ENCODE results near the gene CARMIL1. TPM values are rescaled to one million over a fixed set of nuclear protein-coding genes. Genes with fewer than 3 reads are reported as not detected.

Gene CARMIL1
- total RNA-seq, 2 donors from 2014 or later, result 11.9 to 13.7 TPM

GRCh38 chr6:25288518-25288917, 9.3 kb downstream of the CARMIL1 start:
- WGBS, 2 donors, result 96 to 97% methylated on average over 2 of the region's 2 CpGs
- H3K4me3 ChIP-seq, result no peak overlapping the region
- H3K27me3 ChIP-seq, result no peaks in the 10 kb centered on the region
- TF ChIP-seq POLR2A (IDR thresholded peaks at IDR 0.05), result no peak
- no peak for TF ChIP-seq CTCF (IDR thresholded peaks at IDR 0.05)
- intact Hi-C loops (cut with DNase I), result no loop called here
- H3K27ac ChIP-seq, result no peak overlapping the region
- no peak for DNase-seq
- H3K36me3 ChIP-seq (replicated peaks in 1 of 2; ENCODE audit: insufficient read depth in 1 of 2, low read depth in 2 of 2), result no peaks in the 10 kb centered on the region
- ATAC-seq, result no peak
- H3K4me1 ChIP-seq, result peaks cover 3% of the 10 kb centered on the region
- no peaks in the 10 kb centered on the region for H3K9me3 ChIP-seq

DNA sequence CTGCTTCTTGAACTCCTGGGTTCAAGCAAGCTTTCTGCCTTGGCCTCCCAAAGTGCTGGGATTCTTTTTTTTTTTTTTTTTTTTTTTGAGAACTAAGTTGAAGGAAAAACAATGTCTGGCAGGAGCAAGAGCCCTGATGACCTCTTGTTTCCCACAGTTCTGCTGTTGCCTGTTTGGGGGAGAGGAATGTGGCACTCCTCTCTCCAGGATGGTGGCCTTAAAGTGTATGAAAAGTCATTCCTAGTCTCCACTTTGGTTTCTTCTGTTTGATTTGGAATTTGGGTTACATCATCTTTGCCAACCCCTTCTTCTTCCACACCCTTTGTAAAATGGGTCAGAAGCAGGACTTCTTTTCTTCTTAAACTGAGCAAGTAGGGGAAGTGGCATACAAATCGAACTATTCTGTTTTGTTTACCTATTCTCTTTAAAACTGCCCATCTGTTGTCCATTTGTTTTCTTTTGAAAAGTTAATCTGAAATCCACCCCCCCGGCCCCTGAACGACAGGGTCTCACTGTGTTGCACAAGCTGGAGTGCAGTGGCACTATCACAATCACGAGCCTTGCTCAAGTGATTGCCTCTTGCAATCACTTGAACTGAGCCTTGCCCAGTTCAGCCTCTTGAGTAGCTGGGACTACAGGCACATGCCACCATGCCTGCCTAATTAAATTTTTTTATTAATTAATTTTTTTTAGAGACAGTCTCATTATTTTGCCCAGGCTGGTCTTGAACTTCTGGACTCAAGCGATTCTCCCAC, 11.3 kb downstream of the CARMIL1 start:
- peaks cover 3% of the 10 kb centered on the region for H3K4me1 ChIP-seq
- TF ChIP-seq CTCF (IDR thresholded peaks at IDR 0.05) (no peak), POLR2A (IDR thresholded peaks at IDR 0.05) (no peak)
- H3K27ac ChIP-seq, result no peak overlapping the region
- WGBS, 2 donors, result 61 to 68% methylated on average over 5 of the region's 5 CpGs
- no peak for ATAC-seq
- H3K4me3 ChIP-seq, result no peak overlapping the region
- H3K27me3 ChIP-seq, result no peaks in the 10 kb centered on the region
- DNase-seq, result no peak
- H3K9me3 ChIP-seq, result no peaks in the 10 kb centered on the region
- intact Hi-C loops (cut with DNase I), result no loop called here
- no peaks in the 10 kb centered on the region for H3K36me3 ChIP-seq (replicated peaks in 1 of 2; ENCODE audit: insufficient read depth in 1 of 2, low read depth in 2 of 2)

DNA sequence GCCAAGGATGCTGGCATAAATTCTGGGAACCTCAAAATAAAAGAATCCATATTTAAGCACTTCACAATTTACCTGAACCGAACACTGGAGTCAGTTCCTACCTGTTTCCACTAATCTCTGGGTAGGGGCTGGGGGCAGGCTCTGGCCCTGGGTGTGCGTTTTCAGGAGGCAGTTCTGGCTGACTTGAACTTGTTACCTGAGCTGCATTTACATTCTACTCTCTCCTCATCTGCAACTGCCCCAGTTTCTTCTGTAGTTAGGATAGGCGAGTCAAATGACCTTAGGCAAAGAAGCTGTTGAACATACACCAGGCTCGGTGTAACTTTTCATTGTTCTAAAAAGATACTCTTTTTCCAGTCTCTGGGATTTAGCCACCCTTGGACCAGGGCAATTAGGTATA, 13.2 kb downstream of the CARMIL1 start:
- intact Hi-C loops (cut with DNase I), result no loop called here
- no peaks in the 10 kb centered on the region for H3K27me3 ChIP-seq
- DNase-seq, result no peak
- H3K4me1 ChIP-seq, result peaks cover 3% of the 10 kb centered on the region
- no peaks in the 10 kb centered on the region for H3K36me3 ChIP-seq (replicated peaks in 1 of 2; ENCODE audit: insufficient read depth in 1 of 2, low read depth in 2 of 2)
- H3K27ac ChIP-seq, result no peak overlapping the region
- H3K9me3 ChIP-seq, result no peaks in the 10 kb centered on the region
- ATAC-seq, result no peak
- no peak for TF ChIP-seq POLR2A (IDR thresholded peaks at IDR 0.05)
- TF ChIP-seq CTCF (IDR thresholded peaks at IDR 0.05), result no peak
- 87 to 94% methylated on average over 4 of the region's 4 CpGs for WGBS, 2 donors
- H3K4me3 ChIP-seq, result no peak overlapping the region

DNA sequence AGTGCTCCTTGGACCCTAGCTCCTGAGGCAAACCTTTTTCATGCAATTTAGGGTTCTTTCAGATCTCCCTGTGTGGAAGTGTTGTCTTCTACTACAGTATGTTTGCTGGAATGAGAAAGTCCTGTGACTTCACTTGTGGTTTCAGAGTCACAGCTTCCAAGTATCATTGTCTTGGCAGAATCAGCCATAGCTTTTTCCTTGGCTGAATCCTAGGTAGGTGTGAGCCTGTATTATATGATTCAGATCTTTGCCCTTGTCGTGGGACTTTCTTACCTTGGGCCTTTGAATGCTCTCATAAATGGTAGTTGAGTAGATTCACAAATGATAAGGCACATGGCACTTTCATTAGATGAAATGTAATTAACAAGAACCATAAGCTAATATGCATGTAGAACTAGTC, 16.5 kb downstream of the CARMIL1 start:
- no peak for ATAC-seq
- H3K9me3 ChIP-seq, result no peaks in the 10 kb centered on the region
- TF ChIP-seq POLR2A (IDR thresholded peaks at IDR 0.05) (no peak), CTCF (IDR thresholded peaks at IDR 0.05) (no peak)
- WGBS, 2 donors, result 78 to 94% methylated on average over 1 of the region's 1 CpG
- H3K4me1 ChIP-seq, result no peaks in the 10 kb centered on the region
- no peak for DNase-seq
- H3K27me3 ChIP-seq, result no peaks in the 10 kb centered on the region
- no peak overlapping the region for H3K27ac ChIP-seq
- intact Hi-C loops (cut with DNase I), result no loop called here
- no peak overlapping the region for H3K4me3 ChIP-seq
- no peaks in the 10 kb centered on the region for H3K36me3 ChIP-seq (replicated peaks in 1 of 2; ENCODE audit: insufficient read depth in 1 of 2, low read depth in 2 of 2)
